PC-3 (cell line): ENCODE measurements around the gene CTDSP1.

ENCODE experiments used
- CTCF ChIP-seq: fragments of 300-600 bp; sonication (generic); conservative IDR thresholded peaks from 2 replicates; pipeline ENCODE4 v1.5.1; 2017; ENCODE audit warnings: antibody characterized with exemption, low read depth, mild to moderate bottlenecking, low read length
- EZH2 ChIP-seq: fragments of 300-600 bp; sonication (generic); IDR thresholded peaks from one replicate; pipeline ENCODE4 v1.6.1; 2017; ENCODE audit warnings: antibody characterized with exemption, mild to moderate bottlenecking, low read length; ENCODE audit not compliant: unreplicated experiment

- TF ChIP-seq CTCF (no peak), EZH2 (no peak)
Measured at GRCh38 chr2:218423584-218423983, 23.9 kb downstream of the CTDSP1 start.
